Right kidney (tissue), 1 donor: ENCODE measurements around the gene TOR4A.
A peak's percentile ranks its signal among the peaks of the same experiment; 100 is the strongest.
"Not testable (repeated sequence)": the region's sequence is repeated elsewhere in the genome, so short reads cannot be mapped to it uniquely, and the experiment has no call there.

Source experiments
- DNase-seq: peaks from one replicate; pipeline ENCODE4 v3.0.0-alpha.2; 2016

The TOR4A gene

GRCh38 chr9:137252555-137253506 lies 24.7 kb upstream of the TOR4A start:
- peak; percentile 21 for DNase-seq

- DNase-seq, result peak; percentile 60
These were observed 23.6 kb upstream of the TOR4A start for GRCh38 chr9:137253717-137254623.

GRCh38 chr9:137254624-137255447 lies 22.7 kb upstream of the TOR4A start, which contains the start of gene NELFB:
TSS of gene NELFB (plus strand) at chr9:137255327.
- peak; percentile 85 for DNase-seq

- DNase-seq, result peak; percentile 74
These were observed 21.9 kb upstream of the TOR4A start for GRCh38 chr9:137255448-137256114.

DNA sequence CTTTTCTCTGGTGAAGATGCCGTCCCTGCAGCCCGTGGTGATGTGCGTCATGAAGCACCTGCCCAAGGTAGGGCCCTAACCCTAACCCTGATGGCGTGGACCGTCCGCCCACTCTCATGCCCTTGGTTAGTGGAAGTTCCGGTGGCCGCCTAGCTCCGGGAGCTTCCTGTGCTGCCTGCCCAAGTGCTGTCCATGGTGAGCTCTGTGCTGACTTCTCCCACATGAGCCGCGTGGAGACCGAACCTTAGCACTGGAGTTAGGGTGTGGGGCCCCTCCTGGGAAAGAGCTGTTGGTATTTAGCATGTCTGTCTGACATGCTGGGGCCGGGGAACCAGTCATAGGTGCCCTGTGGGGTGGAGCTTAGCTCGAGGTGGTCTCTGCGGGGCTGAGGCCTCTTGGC lies 21.2 kb upstream of the TOR4A start:
- DNase-seq, result no peak

GRCh38 chr9:137256856-137257255 lies 20.7 kb upstream of the TOR4A start:
- DNase-seq, result no peak

DNA sequence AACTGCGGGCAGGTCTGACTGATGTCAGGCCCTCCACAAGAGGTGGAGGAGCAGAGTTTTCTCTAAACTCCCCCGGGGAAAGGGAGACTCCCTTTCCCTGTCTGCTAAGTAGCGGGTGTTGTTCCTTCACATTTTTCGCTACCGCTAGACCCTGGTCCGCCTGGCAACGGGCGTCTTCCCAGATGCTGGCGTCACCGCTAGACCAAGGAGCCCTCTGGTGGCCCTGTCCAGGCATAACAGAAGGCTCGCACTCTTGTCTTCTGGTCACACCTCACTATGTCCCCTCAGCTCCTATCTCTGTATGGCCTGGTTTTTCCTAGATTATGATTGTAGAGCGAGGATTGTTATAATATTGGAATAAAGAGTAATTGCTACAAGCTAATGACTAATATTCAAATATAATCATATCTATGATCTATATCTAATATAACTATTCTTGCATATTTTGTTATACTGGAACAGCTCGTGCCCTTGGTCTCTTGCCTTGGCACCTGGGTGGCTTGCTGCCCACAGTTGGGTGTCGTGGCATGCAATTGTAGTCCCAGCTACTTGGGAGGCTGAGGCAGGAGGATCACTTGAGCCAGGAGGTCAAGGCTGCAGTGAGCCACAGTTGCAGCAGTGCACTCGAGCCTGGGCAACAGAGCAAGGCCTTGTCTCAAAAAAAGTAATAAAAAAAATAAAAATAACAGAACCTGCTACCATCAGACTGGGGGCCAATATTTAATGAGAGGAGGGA lies 15.2 kb upstream of the TOR4A start:
- DNase-seq, result not testable (repeated sequence)

GRCh38 chr9:137262909-137263285 lies 14.6 kb upstream of the TOR4A start:
- no peak for DNase-seq

- DNase-seq, result no peak
These were observed 14.0 kb upstream of the TOR4A start for GRCh38 chr9:137263506-137263905.

DNA sequence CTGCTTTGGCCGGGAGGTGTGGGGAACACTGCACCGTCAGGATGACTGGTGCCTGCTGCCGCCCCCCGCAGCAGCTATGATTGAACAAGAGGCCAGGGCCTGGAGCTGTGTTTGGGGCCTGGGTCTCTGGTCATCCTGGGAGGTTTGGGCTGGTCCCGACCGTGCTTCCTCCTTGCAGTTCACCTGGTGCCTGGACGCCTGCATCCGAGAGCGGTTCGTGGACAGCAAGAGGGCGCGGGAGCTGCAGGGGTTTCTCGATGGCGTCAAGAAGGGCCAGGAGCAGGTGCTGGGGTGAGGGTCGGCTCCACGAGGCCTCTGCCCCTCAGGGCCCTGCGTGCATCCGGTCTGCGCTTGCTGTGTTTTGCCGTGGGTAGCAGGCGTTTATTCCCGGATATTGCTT lies 13.5 kb upstream of the TOR4A start:
- no peak for DNase-seq

DNA sequence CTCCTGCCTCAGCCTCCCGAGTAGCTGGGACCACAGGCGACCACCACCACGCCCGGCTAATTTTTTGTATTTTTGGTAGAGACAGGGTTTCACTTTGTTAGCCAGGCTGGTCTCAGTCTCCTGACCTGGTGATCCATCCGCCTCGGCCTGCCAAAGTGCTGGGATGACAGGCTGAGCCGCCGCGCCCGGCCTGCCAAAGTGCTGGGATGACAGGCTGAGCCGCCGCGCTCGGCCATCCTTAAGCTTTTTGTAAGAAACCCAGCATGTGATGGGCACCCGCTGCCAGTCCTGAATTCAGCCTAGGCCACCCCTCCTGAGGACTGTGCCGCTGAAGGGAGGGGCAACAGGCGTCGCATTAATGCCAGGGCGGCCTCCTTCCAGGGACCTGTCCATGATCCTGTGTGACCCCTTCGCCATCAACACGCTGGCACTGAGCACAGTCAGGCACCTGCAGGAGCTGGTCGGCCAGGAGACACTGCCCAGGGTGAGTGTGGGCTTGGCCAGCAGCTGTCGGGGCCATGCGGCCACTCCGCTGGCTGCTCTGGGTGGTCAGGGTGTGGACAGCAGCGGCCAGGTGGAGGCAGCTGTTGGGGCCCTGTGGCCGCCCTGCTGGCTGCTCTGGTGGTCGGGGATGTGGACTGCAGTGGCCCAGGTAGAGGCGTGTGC lies 11.9 kb upstream of the TOR4A start:
- no peak for DNase-seq

- no peak for DNase-seq
These were observed 11.4 kb upstream of the TOR4A start for GRCh38 chr9:137266162-137266527.

- no peak for DNase-seq
These were observed 10.7 kb upstream of the TOR4A start for GRCh38 chr9:137266585-137267453.

GRCh38 chr9:137267933-137268355 lies 9.6 kb upstream of the TOR4A start:
- DNase-seq, result no peak

DNA sequence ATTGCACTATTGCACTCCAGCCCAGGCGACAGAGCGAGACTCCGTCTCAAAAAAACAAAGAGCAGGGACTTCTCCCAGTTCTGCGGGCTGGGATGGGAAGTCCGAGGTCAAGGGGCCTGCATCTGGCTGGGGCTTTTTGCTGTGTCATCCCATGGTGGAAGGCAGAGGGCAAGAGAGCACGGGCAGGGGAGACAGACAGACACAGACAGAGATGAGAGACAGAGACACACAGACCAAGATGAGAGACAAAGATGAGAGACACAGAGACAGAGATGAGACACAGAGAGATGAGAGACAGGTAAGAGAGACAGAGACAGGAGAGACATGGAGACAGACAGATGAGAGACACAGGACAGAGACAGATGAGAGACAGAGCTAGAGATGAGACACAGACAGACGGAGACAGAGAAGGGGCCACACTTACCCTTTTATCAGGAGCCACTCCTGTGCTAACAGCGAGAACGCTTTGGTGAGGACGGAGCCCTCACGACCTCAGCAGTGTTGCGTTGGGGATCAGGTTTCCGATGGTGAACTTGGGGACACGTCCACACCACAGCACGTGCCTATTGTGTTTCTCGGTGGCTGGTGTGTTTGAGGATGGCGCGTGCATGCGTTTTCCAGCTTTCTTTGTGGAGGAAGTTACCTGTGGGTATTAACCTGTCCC lies 8.9 kb upstream of the TOR4A start:
- no peak for DNase-seq

- no peak for DNase-seq
These were observed 8.2 kb upstream of the TOR4A start for GRCh38 chr9:137269231-137269772.

- no peak for DNase-seq
These were observed 6.4 kb upstream of the TOR4A start for GRCh38 chr9:137270929-137271695.

DNA sequence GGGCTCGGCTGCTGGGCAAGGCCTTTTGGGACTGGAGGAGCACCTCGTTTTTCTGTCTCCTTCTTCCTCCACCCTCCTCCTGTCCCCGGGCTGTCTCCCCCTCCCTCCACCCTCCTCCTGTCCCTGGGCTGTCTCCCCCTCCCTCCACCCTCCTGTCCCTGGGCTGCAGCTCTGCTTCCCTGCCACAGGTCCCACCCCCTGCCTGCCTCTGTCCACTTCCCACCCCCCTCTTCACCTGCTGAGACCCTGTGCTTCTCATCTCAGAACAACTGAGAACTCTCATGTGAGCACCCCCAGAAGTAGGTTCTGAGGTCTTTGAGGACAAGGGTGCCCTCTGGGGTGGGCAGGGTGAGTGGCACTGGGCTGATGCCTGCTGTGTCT lies 5.8 kb upstream of the TOR4A start:
- DNase-seq, result no peak
